Measurements from ENCODE around the gene MATR3. TPM values are rescaled to one million over a fixed set of nuclear protein-coding genes. Genes with fewer than 3 reads are reported as not detected.

MATR3 gene
- total and polyA plus RNA-seq, 4 donors = 38.4 to 111 (median 69.7) TPM

- Histone ChIP-seq H3K9ac (ENCODE audit: low read depth in 1 of 2, low read length in 2 of 2) (no peak overlapping the region), H3K4me1 (ENCODE audit: control insufficient read depth in 4 of 4, insufficient read depth in 4 of 4, low read length in 3 of 4) (peaks cover 9 to 23% (median 16%) of the 10 kb centered on the region in 4 donors), H3K27ac (ENCODE audit: low read depth in 1 of 2, low read length in 2 of 2) (no peak overlapping the region), H3K36me3 (ENCODE audit: control insufficient read depth in 4 of 4, insufficient read depth in 3 of 4, low read depth in 1 of 4, low read length in 3 of 4) (peaks cover 0 to 3% (median 0%) of the 10 kb centered on the region in 4 donors), H3K9me3 (ENCODE audit: control insufficient read depth in 4 of 4, low read length in 3 of 4) (no peaks in the 10 kb centered on the region), H3K27me3 (ENCODE audit: control insufficient read depth in 4 of 4, insufficient read depth in 4 of 4, low read length in 3 of 4) (no peaks in the 10 kb centered on the region), H3K4me3 (ENCODE audit: low read depth in 1 of 3, low read length in 3 of 3) (no peak overlapping the region)
- no peak for DNase-seq (ENCODE audit: low spot score)
- 75% methylated on average over 4 of the region's 4 CpGs for WGBS
- no peak for TF ChIP-seq FOXA2 (IDR thresholded peaks at IDR 0.05)
Observed at GRCh38 chr5:139275536-139275935, 18.0 kb upstream of the MATR3 start.

GRCh38 chr5:139275956-139276355, 17.6 kb upstream of the MATR3 start:
- peaks cover 0 to 3% (median 0%) of the 10 kb centered on the region in 4 donors for H3K36me3 ChIP-seq (ENCODE audit: control insufficient read depth in 4 of 4, insufficient read depth in 3 of 4, low read depth in 1 of 4, low read length in 3 of 4)
- TF ChIP-seq RXRA (IDR thresholded peaks at IDR 0.05) (no peak), MAX (IDR thresholded peaks at IDR 0.05) (no peak), ZBTB33 (IDR thresholded peaks at IDR 0.05) (no peak), EGR1 (IDR thresholded peaks at IDR 0.05; ENCODE audit: low read depth in 2 of 2) (no peak), JUND (IDR thresholded peaks at IDR 0.05) (no peak), FOXA1 (IDR thresholded peaks at IDR 0.05) (no peak), REST (IDR thresholded peaks at IDR 0.05) (no peak), YY1 (IDR thresholded peaks at IDR 0.05) (no peak), TAF1 (conservative IDR thresholded peaks at IDR 0.05) (no peak), RAD21 (IDR thresholded peaks at IDR 0.05) (no peak), NR2F2 (IDR thresholded peaks at IDR 0.05) (no peak), HNF4A (conservative IDR thresholded peaks at IDR 0.05) (no peak), CTCF (IDR thresholded peaks at IDR 0.05; ENCODE audit: low read depth, low read length, missing input control) (no peak), FOXA2 (IDR thresholded peaks at IDR 0.05) (no peak), SP1 (IDR thresholded peaks at IDR 0.05) (no peak), ATF3 (IDR thresholded peaks at IDR 0.05) (no peak)
- H3K4me1 ChIP-seq (ENCODE audit: control insufficient read depth in 4 of 4, insufficient read depth in 4 of 4, low read length in 3 of 4) = peaks cover 9 to 23% (median 16%) of the 10 kb centered on the region in 4 donors
- H3K9ac ChIP-seq (ENCODE audit: low read depth in 1 of 2, low read length in 2 of 2) = no peak overlapping the region
- H3K9me3 ChIP-seq (ENCODE audit: control insufficient read depth in 4 of 4, low read length in 3 of 4) = no peaks in the 10 kb centered on the region
- H3K27ac ChIP-seq (ENCODE audit: low read depth in 1 of 2, low read length in 2 of 2) = no peak overlapping the region
- H3K27me3 ChIP-seq (ENCODE audit: control insufficient read depth in 4 of 4, insufficient read depth in 4 of 4, low read length in 3 of 4) = no peaks in the 10 kb centered on the region
- H3K4me3 ChIP-seq (ENCODE audit: low read depth in 1 of 3, low read length in 3 of 3) = no peak overlapping the region
- 63% methylated on average over 3 of the region's 3 CpGs for WGBS
- DNase-seq (ENCODE audit: low spot score) = no peak

Data from liver (tissue), 9 donors.